ENCODE data around the gene TECPR1. TPM values are rescaled to one million over a fixed set of nuclear protein-coding genes. Genes with fewer than 3 reads are reported as not detected.

Gene TECPR1
- total and polyA plus RNA-seq, 3 donors from 2014 or later: 13.5 to 24.6 (median 18.5) TPM

GRCh38 chr7:98227939-98228338 is 24.1 kb downstream of the TECPR1 start:
- 93 to 95% methylated on average over 18 of the region's 18 CpGs for WGBS, 2 donors
- TF ChIP-seq CTCF (IDR thresholded peaks at IDR 0.05) (no peak), POLR2A (IDR thresholded peaks at IDR 0.05) (no peak)
- DNase-seq: no peak
- Histone ChIP-seq H3K27me3 (no peaks in the 10 kb centered on the region), H3K36me3 (ENCODE audit: low read depth, missing control alignments) (no peaks in the 10 kb centered on the region), H3K4me3 (no peak overlapping the region), H3K9me3 (no peaks in the 10 kb centered on the region), H3K4me1 (no peaks in the 10 kb centered on the region), H3K27ac (no peak overlapping the region)
- intact Hi-C loops (cut with DNase I; ENCODE audit: low total_unique reads): no loop called here

- WGBS, 2 donors: 89 to 92% methylated on average over 14 to 16 of the region's 16 CpGs
- Histone ChIP-seq H3K4me3 (no peak overlapping the region), H3K27ac (no peak overlapping the region), H3K4me1 (no peaks in the 10 kb centered on the region), H3K9me3 (no peaks in the 10 kb centered on the region), H3K36me3 (ENCODE audit: low read depth, missing control alignments) (no peaks in the 10 kb centered on the region), H3K27me3 (no peaks in the 10 kb centered on the region)
- TF ChIP-seq CTCF (IDR thresholded peaks at IDR 0.05) (no peak), POLR2A (IDR thresholded peaks at IDR 0.05) (no peak)
- intact Hi-C loops (cut with DNase I; ENCODE audit: low total_unique reads): no loop called here
- DNase-seq: no peak
Observed at GRCh38 chr7:98225913-98226614, 26.0 kb downstream of the TECPR1 start.

GRCh38 chr7:98224701-98225181 is 27.3 kb downstream of the TECPR1 start:
- no peaks in the 10 kb centered on the region for H3K36me3 ChIP-seq (ENCODE audit: low read depth, missing control alignments)
- 94 to 97% methylated on average over 16 to 20 of the region's 21 CpGs for WGBS, 2 donors

GRCh38 chr7:98223898-98224700 is 27.9 kb downstream of the TECPR1 start:
- H3K36me3 ChIP-seq (ENCODE audit: low read depth, missing control alignments): no peaks in the 10 kb centered on the region
- no peaks in the 10 kb centered on the region for H3K4me1 ChIP-seq
- no peaks in the 10 kb centered on the region for H3K9me3 ChIP-seq
- no peak for TF ChIP-seq CTCF (IDR thresholded peaks at IDR 0.05)
- no peak for TF ChIP-seq POLR2A (IDR thresholded peaks at IDR 0.05)
- H3K27me3 ChIP-seq: no peaks in the 10 kb centered on the region
- no peak overlapping the region for H3K4me3 ChIP-seq
- 63 to 83% methylated on average over 1 to 19 of the region's 21 CpGs for WGBS, 2 donors
- no peak for DNase-seq
- intact Hi-C loops (cut with DNase I; ENCODE audit: low total_unique reads): no loop called here
- H3K27ac ChIP-seq: no peak overlapping the region

More at GRCh38 chr7:98224701-98225181, 27.3 kb downstream of the TECPR1 start:
- DNase-seq: no peak
- Histone ChIP-seq H3K4me1 (no peaks in the 10 kb centered on the region), H3K27me3 (no peaks in the 10 kb centered on the region), H3K9me3 (no peaks in the 10 kb centered on the region), H3K4me3 (no peak overlapping the region), H3K27ac (no peak overlapping the region)
- intact Hi-C loops (cut with DNase I; ENCODE audit: low total_unique reads): no loop called here
- TF ChIP-seq CTCF (IDR thresholded peaks at IDR 0.05) (no peak), POLR2A (IDR thresholded peaks at IDR 0.05) (no peak)

Measured in testis (tissue), 3 donors.